H4 (cell line): ENCODE results near the gene MCC. TPM values are rescaled to one million over a fixed set of nuclear protein-coding genes. Genes with fewer than 3 reads are reported as not detected.

Experiments used
- DNase-seq: peaks from one replicate; pipeline ENCODE4 v3.0.0-alpha.2; 2015; ENCODE audit warnings: low spot score
- total RNA-seq: library from RNA; depleted of rRNA; stranded (reverse); fragments of >200 nt; shearing (Covaris generic); gene quantifications from 2 replicates; pipeline ENCODE4 v1.2.3, GENCODE V29; 2014

MCC gene
- total RNA-seq, 1 experiment from 2014 or later = 7.9 TPM

DNA sequence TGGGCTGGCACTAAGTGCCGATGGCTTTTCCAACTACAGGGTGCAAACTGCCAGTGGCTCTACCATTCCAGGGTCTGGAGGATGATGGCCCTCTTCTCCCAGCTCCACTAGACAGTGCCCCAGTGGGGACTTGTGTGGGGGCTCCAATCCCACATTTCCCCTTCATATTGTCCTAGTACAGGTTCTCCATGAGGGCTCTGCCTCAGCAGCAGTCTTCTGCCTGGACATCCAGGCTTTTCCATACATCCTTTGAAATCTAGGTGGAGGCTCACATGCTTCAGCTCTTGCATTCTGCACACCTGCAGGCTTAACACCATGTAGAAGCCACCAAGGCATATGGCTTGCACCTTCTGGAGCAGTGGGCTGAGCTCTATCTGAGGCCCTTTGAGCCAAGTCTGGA lies 123.8 kb downstream of the MCC start:
- DNase-seq = no peak

DNA sequence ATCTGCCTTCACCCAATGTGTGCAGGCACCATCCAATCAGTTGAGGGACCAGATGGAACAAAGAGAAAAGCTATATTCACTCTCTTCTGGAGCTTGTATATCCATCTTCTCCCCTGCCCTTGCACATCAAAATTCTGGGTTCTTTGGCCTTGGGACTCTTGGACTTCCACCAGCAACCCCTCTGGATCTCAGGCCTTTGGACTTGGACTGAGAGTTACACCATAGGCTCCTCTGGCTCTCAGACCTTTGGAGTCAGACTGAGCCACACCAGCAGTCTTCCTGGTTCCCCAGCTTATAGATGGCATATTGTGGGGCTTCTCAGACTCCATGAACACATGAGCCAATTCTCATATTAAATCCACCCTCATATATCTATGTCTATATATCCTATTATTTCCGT lies 126.6 kb downstream of the MCC start:
- DNase-seq = no peak

DNA sequence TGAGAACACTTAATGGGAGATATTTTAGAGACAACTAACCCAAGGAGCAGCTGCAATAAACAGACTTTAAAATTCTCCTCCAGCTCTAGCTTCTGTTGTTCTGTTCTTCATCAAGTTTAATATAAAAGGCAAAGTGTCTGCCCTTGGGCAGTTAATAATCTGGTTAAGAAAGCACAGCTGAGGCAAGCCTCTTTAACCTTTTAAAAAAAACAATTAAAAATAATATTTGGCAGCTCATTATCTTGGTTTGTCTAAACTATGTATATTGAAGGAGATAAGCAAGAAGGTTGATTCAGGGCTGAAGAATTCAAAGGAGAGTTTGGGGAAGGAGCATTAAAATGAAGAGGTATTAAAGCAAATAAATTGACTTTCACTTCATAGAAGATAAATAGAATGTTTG lies 128.8 kb downstream of the MCC start:
- no peak for DNase-seq

GRCh38 chr5:113358696-113359095 lies 129.6 kb downstream of the MCC start:
- no peak for DNase-seq

- no peak for DNase-seq
These were observed 130.4 kb downstream of the MCC start for GRCh38 chr5:113357696-113358476.

GRCh38 chr5:113356487-113356886 lies 131.8 kb downstream of the MCC start:
- no peak for DNase-seq

- DNase-seq = no peak
These were observed 134.2 kb downstream of the MCC start for GRCh38 chr5:113354055-113354454.

DNA sequence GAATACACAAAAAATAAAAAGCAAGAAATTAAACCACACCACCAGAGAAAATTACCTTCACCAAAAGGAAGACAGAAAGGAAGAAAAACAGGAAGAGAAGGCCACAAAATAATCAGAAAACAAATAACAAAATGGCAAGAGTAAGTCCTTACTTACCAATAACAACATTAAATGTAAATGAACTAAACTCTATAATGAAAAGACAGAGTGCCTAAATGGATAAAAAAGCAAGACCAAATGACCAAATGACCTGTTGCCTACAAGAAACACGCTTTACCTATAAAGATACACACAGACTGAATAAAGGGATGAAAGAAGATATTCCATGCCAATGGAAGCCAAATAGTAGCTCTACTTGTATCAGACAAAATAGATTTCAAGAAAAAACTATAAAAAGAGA lies 140.7 kb downstream of the MCC start:
- no peak for DNase-seq

- peak; percentile 23 for DNase-seq
These were observed 143.0 kb downstream of the MCC start for GRCh38 chr5:113344973-113345940.

DNA sequence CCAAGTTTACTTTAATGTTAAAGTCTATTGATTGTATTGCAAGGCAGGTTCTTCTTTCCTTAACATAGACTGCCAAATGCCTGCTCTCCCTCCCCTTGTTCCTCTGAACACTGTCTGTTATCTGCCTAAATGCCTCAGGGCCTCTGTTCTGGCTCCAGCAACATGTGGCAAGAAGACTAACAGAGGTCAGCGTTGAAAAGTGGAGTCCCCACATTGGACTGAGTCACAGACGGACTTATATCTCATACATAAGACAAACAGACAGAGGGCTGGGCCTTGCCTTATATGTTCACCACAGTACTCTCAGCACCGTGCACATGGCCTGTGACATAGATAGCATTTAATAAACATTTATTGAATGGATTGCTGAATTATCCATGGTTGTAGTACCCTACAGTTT lies 144.9 kb downstream of the MCC start:
- no peak for DNase-seq

DNA sequence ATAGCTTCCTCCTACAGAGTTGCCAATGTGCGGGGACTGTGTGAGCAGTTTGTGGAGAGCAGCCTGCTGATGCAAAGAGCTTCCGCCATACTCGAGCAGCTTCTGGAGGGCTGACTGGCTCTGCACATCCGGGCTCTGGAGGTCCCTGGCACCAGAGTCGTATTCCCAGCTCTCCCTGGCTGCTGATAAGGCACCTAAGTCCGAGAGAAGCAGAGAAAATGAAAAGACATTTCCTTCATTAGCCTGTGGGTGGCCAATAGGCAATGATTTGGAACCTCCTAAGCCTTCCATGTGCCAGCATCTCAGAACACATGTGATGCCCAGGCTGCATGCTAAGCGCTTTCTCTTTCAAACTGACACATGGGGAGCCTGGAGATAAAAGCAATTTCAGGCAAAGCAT lies 147.7 kb downstream of the MCC start:
- DNase-seq = no peak

DNA sequence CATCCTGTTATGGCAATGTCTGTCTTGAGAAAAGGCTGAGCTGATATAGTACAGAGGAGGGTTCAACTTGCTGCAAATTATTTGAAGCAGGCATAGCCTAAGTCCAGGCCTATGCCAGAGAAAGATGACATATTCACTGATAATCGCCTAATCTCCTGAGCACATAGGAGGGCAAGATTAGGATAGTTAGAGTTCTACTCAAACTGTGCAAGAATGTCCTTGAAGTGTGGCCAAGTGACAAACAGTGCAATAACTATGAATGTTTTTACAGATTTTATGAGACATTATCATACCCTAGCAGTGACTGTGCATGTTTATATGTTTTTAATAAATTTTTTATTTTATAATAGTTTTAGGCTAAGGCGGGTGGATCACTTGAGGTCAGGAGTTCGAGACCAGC lies 149.6 kb downstream of the MCC start:
- DNase-seq = no peak

DNA sequence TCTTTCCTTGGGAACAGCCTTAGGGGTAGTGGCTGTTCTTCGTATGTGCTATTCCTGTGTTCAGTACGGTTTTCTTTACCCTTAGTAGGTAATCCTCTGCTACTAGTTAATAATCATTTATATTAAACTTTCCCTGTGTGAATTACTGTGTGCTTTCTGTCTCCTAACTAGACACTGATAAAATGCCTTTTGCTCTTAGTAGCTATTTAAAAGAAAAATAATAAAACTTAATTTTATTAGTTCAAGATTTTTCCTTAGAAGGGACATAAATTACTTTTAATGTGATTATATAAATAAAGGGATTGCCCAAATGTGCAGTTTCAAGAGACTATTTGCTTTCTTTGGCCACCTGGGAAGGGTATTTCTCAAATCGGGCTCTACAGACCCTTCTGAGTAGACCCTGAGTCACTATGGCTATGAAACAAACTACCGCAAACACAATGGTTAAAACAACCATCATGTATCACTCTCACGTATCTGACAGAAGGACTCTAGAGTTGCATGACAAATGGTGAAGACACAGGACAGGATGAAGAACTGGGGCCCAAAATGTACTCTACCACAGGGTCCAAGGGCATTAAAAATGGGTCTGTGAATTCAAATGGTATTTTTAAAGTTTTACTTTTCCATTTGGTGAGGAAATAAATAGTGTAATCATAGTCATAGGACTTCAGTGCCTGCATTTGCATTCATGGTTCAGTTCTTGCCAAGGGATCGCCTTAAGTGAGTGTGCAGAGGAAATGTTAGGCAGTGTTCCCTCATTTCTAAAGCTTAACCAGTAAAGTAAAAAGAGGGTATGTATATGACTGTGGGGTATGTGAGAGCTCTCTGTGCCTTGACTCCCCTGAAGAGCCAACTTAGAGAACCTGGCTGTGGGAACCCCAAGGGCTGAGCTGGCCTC lies 150.5 kb downstream of the MCC start:
- no peak for DNase-seq

DNA sequence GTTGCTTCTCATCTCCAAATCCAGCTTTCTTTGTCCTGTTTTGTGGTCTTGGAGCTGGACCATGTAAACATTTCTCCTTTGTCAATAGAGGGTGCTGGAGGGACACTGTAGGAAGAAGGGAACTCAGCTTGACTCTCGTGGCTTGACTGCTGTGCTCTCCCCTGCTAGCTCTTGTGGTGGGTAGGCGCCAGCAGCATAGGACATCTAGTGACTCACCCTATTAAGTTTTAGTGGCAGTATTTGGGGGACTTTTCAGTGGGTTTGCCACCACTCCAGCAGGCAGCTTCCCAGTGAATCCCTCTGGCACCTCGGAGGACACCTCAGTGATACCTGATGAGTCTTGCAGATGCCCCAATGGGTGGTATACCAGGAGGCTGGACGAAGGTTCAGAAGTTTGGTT lies 151.3 kb downstream of the MCC start:
- DNase-seq = peak; percentile 72

GRCh38 chr5:113333411-113333810 lies 154.8 kb downstream of the MCC start:
- DNase-seq = no peak

GRCh38 chr5:113331209-113331551 lies 157.1 kb downstream of the MCC start:
- DNase-seq = peak; percentile 47

- peak; percentile 66 for DNase-seq
These were observed 157.6 kb downstream of the MCC start for GRCh38 chr5:113330533-113331208.

- DNase-seq = no peak
These were observed 158.3 kb downstream of the MCC start for GRCh38 chr5:113329981-113330380.

DNA sequence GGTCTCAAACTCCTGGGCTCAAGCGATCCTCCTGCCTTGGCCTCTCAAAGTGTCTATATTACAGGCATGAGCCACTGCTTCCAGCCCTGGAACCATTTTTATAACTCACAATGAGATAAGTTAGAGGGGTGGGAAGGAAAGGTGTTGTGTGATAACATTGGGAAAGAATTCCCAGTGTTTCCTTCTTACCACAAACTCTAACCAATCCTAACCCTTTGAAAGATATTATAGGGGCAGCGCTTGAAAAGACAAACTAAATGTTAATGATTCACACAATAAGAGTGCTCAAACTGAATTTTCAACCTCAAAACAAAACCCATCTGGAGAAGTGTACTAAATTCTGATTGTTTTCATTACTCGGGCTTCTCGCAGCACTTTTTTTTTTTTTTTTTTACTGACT lies 163.2 kb downstream of the MCC start:
- no peak for DNase-seq

- DNase-seq = no peak
These were observed 167.0 kb downstream of the MCC start for GRCh38 chr5:113321276-113321675.

DNA sequence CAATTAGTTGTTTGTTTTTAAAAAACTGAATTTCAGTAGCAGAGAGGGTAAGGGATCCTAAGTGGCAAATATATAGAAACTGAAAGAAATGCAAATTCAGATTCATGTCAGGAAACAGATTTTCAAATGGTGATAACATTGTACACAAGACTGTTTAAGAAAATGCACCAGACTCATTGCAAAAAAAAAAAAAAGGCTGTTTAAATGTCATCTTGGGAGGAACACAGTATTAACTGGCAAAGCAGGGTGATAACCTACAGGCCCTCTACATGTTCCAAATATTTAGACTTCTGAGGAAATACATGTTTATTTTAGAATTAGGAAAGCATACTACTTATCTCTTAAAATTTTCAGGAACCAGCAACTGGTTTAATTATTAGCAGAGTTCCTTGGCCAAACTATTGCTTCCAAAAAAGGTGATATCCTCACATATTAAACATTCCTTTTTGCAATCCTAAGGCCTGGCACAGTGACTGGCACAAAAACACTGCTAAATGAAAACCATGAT lies 167.9 kb downstream of the MCC start:
- no peak for DNase-seq
